ENCODE data around the gene PAXX.

PAXX gene

DNA sequence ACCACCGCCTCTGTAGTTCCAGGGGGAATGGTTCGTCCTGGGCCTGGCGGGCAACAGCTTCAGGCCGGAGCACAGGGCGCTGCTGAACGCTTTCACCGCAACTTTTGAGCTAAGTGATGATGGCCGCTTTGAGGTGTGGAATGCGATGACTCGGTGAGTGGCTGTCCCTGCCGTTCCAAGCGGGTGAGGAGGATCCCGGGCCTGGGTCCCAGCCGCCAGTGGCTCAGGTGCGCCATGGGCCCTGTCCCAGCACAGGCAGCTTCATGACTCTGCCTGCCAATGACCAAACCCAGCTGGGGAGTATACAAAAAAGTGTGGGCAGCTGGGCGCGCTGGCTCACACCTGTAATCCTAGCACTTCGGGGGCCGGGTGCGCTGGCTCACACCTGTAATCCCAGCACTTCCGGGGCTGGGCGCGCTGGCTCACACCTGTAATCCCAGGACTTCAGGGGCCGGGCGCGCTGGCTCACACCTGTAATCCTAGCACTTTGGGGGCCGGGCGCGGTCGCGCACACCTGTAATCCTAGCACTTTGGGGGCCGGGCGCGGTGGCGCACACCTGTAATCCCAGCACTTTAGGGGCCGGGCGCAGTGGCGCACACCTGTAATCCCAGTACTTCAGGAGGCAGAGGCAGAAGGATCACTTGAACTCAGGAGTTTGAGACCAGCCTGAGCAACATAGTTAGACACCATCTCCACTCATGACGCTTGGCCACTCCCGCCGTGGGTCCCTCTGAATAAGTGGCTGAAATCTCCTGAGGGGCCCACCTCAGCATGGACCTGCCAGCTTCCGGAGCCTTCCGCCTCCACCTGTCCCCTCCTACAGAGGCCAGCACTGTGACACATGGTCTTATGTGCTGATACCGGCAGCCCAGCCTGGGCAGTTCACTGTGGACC, 39.1 kb upstream of the PAXX start:
- in situ Hi-C loops (cut with MboI; ENCODE audit: low sequenced_read_pairs) = no loop called here

DNA sequence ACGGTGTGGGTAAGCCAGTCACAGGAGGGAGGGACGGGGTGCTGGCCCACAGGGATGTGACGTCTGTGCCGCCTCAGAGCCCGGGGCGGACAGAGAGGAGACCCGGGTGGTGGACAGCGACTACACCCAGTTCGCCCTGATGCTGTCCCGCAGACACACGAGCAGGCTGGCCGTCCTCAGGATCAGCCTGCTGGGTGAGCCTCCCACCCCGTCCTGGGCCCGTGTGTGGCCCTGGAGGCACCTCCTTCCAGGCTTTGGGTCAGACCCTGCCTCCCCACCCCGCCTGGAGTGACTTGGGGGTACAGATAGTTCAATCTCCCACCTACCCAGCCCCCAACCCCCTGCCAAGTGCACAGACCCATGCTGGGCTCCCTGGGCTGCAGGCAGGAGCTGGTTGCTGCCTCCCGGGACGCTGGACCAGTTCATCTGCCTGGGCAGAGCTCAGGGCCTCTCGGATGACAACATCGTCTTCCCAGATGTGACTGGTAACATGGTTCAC, 38.4 kb upstream of the PAXX start:
- in situ Hi-C loops (cut with MboI; ENCODE audit: low sequenced_read_pairs) = no loop called here

DNA sequence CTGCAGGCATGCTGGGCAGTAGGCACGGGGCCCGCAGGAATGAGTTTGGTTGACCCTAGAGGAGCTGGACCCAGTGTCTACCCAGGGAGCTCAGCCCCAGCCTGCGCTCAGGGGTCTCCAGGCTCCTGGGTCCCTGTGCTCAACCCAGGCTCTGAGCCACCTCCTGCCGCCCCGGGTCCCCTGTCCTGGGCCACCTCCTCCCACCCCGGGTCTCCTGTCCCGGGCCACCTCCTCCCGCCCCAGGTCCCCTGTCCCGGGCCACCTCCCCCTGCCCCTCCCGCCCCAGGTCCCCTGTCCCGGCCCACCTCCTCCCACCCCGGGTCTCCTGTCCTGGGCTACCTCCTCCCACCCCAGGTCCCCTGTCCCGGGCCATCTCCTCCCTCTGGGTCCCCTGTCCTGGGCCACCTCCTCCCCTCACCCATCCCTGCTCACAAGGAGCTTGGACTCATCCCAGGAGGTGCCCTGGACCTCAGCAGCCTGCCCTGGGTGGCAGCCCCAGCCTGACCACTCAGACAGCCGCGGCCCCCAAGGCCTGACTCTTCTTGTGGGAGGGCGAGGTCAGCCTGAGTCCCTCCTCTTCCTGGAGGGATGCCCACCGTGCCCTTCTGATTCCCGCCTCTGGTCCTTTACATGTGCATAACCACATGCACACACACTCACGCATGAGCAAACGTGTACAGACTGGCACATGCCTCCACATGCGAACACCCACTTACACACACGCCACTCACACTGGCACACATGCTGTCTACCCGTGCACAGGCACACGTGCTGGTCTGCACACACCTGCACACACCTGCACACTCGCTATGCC, 37.7 kb upstream of the PAXX start:
- in situ Hi-C loops (cut with MboI; ENCODE audit: low sequenced_read_pairs) = no loop called here

DNA sequence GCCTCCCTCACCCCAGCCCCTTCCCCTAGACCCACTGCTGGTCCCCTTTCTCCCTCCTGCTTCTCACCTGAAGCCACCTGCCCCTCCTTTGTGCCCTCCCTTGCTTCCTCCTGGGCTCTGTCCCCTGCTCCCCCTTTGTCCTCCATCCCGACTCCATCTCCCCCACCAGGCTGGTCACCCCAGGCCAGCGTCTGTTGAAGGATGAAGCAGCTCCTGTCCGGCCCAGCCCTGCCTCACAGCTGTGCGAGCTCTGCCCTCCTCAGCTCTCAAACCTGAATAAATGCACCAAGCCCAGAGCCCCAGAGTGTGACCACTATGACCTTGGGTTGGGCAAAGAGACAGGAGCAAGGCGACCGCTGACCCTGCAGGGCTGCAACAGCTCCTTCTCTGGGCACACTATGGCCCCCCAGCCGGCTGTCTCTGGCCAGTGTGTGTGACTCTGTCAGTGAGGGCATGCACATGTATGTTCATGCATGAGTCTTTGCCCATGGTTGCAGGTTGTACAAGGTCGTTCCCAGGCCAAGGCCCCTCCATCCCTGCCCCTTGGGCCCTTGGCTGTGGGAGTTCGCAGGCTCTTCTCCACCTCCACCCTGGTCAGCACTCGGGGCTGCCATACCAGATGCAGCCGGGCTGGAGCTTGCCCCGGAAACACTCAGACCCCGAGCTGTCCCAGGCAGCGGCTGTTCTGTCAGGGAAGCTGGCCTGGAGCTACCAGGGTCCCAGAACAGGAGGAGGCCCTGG, 36.9 kb upstream of the PAXX start:
- in situ Hi-C loops (cut with MboI; ENCODE audit: low sequenced_read_pairs) = no loop called here

DNA sequence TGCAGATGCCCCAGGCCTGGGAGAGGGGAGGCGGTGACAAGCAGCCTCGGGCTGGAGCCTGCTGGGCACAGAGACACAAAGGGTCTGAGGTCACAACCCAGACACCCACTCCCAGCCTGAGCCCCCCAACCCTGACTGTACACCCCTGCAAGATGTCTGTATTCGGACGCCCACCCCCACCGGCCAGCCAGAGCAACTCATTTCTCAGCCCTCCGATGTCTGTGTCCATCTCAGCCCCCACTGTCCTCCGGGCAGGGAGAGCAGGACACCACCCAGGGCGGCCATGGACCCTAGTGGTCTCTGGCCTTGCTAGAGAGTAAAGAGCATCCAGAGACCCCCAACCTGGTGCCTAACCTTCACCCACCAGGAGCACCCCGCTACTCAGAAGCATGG, 36.3 kb upstream of the PAXX start:
- in situ Hi-C loops (cut with MboI; ENCODE audit: low sequenced_read_pairs) = no loop called here

DNA sequence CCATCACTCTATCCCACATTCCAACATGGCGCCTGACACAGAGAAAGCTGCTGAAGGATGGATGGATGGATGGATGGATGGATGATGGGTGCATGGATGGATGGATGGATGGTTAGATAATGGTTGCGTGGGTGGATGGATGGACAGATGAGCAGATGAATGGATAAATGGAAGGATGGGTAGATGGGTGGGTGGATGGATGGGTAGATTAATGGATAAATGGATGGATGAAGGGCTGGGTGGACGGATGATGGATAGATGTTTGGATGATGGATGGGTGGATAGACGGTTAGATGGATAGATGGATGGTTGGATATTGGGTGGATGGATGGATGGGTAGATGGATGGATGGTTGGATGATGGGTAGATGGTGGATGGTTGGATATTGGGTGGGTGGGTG, 35.6 kb upstream of the PAXX start:
- in situ Hi-C loops (cut with MboI; ENCODE audit: low sequenced_read_pairs) = no loop called here

DNA sequence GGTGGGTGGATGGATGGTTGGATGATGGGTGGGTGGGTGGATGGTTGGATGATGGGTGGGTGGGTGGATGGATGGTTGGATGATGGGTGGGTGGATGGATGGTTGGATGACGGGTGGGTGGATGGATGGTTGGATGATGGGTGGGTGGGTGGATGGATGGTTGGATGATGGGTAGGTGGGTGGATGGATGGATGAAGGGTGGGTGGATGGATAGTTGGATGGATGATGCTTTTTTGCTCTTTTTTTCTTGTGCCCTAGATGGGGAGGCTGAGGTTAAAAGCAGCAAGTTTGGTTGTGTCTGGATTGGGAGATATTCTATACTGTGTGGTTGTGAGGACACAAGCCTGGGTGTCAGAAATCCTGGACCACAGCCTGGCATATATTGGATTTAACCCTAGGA, 34.8 kb upstream of the PAXX start:
- in situ Hi-C loops (cut with MboI; ENCODE audit: low sequenced_read_pairs) = no loop called here

DNA sequence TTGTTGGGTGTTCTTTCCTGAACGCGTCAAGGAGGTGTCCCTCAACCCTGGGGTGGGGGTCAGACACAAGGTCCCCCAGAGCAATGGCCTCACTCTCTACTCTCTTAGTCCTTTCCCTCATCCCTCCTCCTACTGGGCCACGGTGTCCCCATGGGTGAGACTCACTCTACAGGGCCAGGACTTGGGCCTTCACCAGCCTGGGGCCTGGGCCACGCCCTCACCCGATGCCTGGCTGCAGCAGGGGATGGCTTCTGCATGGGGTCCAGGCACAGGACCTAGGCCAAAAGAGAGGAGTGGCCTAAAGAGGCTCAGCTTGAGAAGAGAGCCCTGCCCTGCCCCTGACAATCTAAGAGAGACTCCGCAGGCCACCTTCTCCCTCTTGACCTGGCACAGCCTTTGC, 34.3 kb upstream of the PAXX start:
- in situ Hi-C loops (cut with MboI; ENCODE audit: low sequenced_read_pairs) = no loop called here

DNA sequence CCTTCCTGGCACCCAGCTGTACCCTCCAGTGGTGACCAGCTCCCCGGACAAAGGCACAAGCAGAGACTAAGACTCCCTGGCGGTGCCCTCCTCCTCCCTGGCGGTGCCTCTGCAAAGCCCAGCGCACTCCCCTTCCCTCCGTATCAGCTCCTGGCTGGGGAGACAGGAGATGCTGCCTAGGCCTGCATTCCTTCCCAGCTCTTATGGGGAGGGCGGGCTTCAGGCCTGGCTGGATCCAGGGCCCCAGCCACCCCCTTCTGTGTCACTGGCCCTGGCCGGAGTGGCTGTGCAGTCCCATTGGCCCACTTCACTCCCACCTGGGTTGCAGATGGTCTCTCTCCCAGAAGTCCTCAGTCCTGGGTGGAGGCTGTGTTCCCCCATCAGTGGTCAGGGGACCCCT, 33.7 kb upstream of the PAXX start:
- in situ Hi-C loops (cut with MboI; ENCODE audit: low sequenced_read_pairs) = no loop called here

DNA sequence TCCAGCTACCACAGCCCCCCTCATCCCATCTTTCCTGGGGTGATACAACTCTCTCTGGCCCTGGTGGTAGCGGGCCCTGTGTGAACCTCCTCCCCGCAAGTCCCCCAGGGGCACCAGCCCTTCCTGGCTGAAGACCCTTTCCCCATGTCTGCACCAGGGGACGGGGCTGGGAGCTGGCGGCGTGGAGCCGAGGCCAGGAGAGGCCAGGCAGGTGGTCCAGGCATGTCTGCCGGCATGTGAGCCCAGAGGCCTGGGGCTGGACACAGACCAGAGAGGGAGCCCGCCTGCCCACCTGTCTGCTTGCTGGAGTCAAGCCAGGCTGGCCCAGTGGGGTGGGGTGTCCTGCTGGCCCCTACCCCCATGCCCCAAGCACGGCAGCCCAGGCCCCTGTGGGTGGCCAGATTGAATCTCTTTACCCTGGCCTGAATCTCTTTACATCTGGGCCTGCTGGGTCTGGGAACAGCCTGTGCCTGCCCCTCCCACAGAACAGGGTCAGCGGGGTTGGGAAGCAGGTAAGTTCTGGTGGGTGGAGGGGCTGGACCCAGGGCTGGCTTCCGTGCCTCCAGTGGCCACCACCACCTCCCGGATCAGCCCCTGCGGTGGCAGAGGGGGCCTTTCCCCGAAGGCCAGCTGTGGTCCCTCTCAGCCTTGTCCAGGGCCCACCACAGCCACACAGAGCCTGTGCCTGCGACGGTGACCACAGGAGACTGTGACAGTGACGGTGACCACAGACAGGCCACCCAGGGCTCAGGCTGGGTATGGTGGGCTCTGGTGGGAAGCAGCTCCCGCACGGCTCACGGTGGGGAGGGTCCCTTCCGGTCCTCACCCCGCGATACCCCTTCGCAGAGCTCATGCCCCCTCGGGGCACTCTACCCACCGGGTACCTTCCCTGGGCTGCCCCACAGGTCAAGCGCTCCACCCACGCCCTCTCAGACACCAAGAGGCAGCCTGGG, 33.0 kb upstream of the PAXX start:
- in situ Hi-C loops (cut with MboI; ENCODE audit: low sequenced_read_pairs) = no loop called here

DNA sequence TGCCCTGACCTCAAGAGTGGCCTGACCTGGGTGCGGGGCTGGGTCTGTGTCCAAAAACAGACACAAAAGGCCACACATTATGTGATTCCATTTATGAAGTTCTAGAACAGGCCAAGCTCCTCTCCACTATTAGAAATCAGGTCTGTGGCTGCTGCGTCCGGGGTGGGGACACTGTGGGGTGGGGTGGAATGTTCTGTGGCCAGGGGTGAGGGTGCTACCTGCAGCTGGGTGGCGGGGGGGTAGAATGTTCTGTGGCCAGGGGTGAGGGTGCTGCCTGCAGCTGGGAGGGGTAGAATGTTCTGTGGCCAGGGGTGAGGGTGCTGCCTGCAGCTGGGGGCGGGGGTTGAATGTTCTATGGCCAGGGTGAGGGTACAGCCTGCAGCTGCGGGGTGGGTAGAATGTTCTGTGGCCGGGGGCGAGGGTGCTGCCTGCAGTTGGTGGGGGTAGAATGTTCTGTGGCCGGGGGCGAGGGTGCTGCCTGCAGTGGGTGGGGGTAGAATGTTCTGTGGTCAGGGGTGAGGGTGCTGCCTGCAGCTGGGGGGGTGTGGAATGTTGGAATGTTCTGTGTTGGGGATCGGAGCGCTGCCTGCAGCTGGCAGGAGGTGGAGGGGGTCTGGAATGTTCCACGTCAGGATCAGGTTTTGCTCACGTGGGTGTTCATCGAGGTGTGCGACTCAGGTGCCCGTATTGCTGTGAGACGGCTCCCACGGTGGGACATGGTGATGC, 31.8 kb upstream of the PAXX start:
- in situ Hi-C loops (cut with MboI; ENCODE audit: low sequenced_read_pairs) = no loop called here

DNA sequence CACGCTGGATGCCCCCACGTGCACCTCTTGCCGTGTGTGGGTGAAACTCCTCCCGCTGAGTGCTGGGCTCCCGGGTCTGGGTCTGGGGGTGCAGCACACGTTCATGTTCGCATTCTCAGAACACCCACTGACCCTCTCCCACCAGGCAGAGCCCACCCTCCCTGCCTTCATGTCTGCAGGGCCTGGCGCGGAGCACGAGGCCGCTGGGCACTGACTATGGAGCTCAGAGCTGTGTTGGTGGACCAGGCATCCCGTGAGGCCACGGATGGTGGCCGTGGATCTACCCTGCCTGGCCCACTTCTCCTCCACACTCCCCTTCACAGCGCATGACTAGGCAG, 31.3 kb upstream of the PAXX start:
- in situ Hi-C loops (cut with MboI; ENCODE audit: low sequenced_read_pairs) = no loop called here

DNA sequence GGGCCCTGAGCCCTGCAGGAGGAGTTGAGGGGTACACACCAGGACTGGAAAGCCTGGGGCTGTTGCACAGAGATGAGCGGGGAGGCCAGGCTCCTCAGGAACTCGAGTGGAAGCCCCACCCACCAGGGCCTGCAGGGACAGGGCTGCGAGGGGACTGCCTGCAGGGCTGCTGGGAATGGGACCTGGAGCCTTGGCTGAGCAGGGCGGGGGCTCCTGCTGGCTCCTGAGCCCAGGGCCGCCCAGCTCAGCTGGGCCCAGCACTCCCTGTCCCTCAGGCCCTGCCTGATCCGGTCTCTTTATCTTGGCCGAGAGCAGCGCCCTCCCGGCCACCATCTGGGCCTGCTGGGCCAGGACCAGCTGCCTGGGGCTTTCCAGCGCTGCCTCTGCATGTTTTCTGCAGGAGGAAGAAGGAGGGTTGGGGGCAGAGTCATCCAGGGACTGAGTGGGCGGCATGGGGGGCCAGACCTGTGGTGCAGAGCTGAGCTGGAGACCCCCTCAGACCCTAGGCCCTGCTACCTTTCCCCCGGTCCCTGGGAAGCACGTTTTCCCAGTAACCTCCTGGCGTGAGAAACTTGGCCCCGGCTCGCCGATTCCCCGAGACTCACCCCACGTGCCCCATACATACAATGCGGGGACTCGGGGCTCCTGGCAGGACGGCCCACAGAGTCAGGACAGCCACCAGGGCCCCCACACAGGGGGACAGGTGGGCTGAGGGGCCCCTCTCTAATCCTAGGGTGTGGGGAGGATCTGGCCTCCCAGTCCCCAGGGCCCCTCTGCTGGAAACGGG, 30.8 kb upstream of the PAXX start:
- in situ Hi-C loops (cut with MboI; ENCODE audit: low sequenced_read_pairs) = no loop called here

DNA sequence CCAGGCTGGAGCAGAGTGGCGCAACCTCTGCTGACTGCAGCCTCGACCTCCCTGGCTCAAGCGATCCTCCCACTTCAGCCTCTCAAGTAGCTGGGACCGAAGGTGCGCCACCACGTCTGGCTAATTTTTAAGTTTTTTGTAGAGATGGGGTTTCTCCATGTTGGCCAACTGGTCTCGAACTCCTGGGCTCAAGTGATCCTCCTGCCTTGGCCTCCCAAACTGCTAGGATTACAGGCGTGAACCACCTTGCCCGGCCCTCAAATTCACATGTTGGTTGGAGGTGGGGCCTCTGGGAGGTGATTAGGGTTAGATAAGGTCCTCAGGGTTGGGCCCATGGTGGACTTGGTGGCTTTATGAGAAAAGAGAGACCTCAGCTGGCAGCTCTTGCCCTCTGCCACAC, 30.1 kb upstream of the PAXX start:
- in situ Hi-C loops (cut with MboI; ENCODE audit: low sequenced_read_pairs) = no loop called here

DNA sequence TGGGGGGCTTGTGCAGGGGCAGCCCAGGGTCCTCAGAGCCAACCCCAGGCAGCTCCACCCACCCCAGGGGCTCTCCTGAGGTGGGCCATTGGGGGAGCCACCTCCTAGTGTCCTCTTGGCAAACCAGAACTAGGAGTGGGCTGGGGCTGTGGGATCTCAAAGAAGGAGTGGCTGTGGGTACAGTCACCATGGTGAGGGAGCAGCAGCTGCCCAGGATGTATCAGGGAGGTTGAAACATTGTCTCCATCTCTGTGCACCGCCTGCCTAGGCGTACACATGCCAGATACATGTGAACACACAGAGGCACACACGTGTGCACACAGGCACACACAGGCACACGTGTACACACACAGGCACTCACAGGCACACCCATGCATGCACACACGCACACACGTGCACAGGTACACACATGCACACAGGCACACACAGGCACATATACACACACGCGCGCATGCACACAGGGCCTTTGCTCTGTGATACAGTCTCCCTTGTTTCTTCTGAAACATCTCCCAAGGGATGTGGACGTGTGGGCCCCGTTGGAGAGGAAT, 29.4 kb upstream of the PAXX start:
- in situ Hi-C loops (cut with MboI; ENCODE audit: low sequenced_read_pairs) = no loop called here

DNA sequence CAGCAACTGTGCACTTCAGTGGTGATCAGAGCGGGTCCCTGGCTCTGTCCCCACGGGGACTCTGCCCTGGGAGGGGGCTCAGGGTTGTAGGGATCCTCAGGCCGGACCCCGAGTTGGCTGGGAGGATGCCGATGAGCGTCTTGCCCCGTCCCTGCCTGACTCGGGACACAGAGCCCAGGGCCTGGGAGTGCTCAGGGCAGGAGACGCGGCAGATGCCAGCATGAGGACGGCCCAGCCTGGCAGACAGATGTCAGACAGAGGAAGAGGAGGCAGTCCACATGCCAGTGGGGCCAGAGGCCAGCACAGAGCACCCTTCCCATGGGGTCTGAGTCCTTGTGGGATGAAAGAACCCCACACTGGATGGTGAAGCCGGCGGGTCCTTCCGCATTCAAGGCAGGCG, 28.9 kb upstream of the PAXX start:
- in situ Hi-C loops (cut with MboI; ENCODE audit: low sequenced_read_pairs) = no loop called here

DNA sequence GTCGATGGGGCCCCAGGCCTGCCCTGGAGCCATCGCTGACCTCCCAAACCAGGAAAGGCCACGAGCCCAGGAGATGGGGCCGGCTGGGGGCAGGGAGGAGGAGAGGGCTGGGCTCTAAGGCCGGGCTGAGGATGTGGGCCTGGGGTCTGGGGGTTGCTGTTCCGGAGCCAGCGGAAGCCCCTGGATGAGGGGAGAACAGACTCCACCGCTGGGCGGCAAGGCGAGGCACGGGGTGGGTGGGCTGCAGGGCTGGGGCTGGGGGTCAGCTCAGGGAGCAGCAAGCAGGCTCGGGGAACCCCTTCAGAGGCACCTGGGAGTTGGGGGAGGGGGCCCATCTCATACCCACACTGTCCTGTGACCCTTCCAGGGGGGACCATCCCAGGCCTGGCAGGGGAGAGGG, 28.5 kb upstream of the PAXX start:
- in situ Hi-C loops (cut with MboI; ENCODE audit: low sequenced_read_pairs) = no loop called here

DNA sequence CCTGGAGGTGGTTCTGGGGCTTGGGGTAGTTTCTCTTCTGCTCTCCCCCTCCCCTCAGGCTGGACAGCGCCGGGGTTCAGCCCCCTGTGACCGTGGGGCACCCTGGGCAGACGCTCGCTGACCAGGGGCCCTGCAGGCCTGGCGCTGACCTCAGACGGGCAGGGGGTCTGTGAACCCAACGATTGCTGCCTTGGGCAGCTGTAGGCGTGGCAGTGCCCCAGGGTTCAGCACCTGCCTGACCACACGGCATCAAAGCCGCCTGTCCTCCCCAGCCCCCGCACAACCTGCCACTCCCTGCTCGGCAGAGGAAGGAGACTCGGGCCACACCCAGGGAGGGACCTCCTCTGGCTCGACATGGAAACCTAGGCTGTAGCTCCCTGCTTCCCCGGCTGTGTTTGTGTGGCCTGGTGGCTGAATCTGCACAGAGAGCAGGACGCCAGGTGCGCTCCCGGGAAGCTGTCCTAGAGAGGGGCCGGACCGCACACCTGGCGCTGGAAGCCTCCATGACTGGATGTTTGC, 28.0 kb upstream of the PAXX start:
- in situ Hi-C loops (cut with MboI; ENCODE audit: low sequenced_read_pairs) = no loop called here

Measured in HL-60/S4 treated with phorbol 12-myristate 13-acetate at 8.2 ng/mL for 4 days and 3 days (cell line).